ENCODE measurements around the gene MAP3K3.

MAP3K3 gene

GRCh38 chr17:63699638-63700527 is 77.7 kb downstream of the MAP3K3 start, which contains the start of gene LIMD2:
TSS of gene LIMD2 (minus strand) at chr17:63700125. CDS start at chr17:63699298, 827 bp downstream.
- peak; percentile 74 for DNase-seq (ENCODE audit: low spot score)
- Histone ChIP-seq H3K4me3 (peak within 1 kb of the TSS; percentile 76), H3K27ac (peak within 1 kb of the TSS; percentile 47 to 62)
- no peak for TF ChIP-seq CTCF (IDR thresholded peaks at IDR 0.05)

- peak; percentile 80 for DNase-seq (ENCODE audit: low spot score)
- no peak for TF ChIP-seq CTCF (IDR thresholded peaks at IDR 0.05)
- Histone ChIP-seq H3K4me3 (peak overlapping the region; percentile 76), H3K27ac (peak overlapping the region; percentile 47 to 62)
Measured at GRCh38 chr17:63700528-63701455, 78.6 kb downstream of the MAP3K3 start.

- H3K27ac ChIP-seq, result peak overlapping the region; percentile 47 to 62
- DNase-seq (ENCODE audit: low spot score), result no peak
- no peak for TF ChIP-seq CTCF (IDR thresholded peaks at IDR 0.05)
- peak overlapping the region; percentile 76 for H3K4me3 ChIP-seq
Measured at GRCh38 chr17:63701456-63701820, 79.2 kb downstream of the MAP3K3 start.

- no peak for DNase-seq (ENCODE audit: low spot score)
Measured at GRCh38 chr17:63701868-63702720, 79.9 kb downstream of the MAP3K3 start.

GRCh38 chr17:63702721-63703015 is 80.5 kb downstream of the MAP3K3 start:
- no peak for TF ChIP-seq CTCF (IDR thresholded peaks at IDR 0.05)
- no peak for DNase-seq (ENCODE audit: low spot score)
- no peak overlapping the region for H3K27ac ChIP-seq
- H3K4me3 ChIP-seq, result no peak overlapping the region

More at GRCh38 chr17:63701868-63702720, 79.9 kb downstream of the MAP3K3 start:
- no peak for TF ChIP-seq CTCF (IDR thresholded peaks at IDR 0.05)
- Histone ChIP-seq H3K27ac (peak overlapping the region in 1 of 2 donors; percentile 33), H3K4me3 (no peak overlapping the region)

- TF ChIP-seq CTCF (IDR thresholded peaks at IDR 0.05), result no peak
- Histone ChIP-seq H3K4me3 (no peak overlapping the region), H3K27ac (no peak overlapping the region)
- DNase-seq (ENCODE audit: low spot score), result no peak
Measured at GRCh38 chr17:63703029-63703428, 80.8 kb downstream of the MAP3K3 start.
